Epithelial cell of prostate (primary cell): ENCODE results near the gene SLC46A1.

ENCODE experiments used
- DNase-seq: peaks from one replicate; pipeline ENCODE4 v3.0.0-alpha.2; 2011; ENCODE audit warnings: low read depth, low spot score
- H3K27ac ChIP-seq: fragments of 450-650 bp; 2 replicates; pipeline ENCODE4 v1.5.1; 2017; ENCODE audit warnings: mild to moderate bottlenecking

Gene SLC46A1

DNA sequence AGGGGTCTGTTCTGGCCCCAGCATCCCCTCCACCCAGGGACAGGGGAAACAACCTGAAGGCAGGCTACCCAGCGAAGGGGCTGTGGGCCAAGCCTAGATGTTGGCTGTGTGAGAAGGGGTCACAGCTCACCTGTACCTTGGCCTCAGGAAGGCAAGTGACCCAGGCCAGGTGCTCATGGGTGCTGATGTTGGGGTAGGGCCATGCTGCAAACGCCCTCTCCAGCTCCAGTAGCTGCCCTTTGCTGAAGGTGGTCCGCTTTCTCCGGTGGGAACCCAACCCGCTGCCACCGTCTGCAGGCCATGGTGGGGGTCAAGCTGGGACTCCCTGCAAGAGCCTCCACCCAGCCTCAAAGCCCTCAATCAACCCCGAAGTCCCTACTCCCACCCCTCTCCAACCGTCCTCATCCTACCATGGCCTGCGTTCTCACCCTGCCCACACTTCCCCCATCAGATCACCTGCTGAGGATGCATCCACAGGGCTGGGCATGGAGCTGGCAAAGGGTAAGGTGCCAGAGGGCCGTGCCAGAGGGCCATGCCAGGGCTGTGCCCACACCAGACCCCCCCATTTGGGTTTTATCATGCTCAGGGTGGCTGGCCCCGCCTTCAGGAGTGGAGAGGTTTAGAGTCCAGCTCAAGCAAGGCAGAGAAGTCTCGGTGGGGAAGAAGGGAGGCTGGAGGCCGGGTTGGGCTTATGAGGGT, 41.2 kb downstream of the SLC46A1 start, which contains the start of gene SEBOX:
TSS of gene SEBOX (minus strand) at position 535 of the 699 bp plus-strand sequence. CDS start at position 487, 48 bp downstream.
- DNase-seq: no peak
- H3K27ac ChIP-seq: no peak within 1 kb of the TSS

DNA sequence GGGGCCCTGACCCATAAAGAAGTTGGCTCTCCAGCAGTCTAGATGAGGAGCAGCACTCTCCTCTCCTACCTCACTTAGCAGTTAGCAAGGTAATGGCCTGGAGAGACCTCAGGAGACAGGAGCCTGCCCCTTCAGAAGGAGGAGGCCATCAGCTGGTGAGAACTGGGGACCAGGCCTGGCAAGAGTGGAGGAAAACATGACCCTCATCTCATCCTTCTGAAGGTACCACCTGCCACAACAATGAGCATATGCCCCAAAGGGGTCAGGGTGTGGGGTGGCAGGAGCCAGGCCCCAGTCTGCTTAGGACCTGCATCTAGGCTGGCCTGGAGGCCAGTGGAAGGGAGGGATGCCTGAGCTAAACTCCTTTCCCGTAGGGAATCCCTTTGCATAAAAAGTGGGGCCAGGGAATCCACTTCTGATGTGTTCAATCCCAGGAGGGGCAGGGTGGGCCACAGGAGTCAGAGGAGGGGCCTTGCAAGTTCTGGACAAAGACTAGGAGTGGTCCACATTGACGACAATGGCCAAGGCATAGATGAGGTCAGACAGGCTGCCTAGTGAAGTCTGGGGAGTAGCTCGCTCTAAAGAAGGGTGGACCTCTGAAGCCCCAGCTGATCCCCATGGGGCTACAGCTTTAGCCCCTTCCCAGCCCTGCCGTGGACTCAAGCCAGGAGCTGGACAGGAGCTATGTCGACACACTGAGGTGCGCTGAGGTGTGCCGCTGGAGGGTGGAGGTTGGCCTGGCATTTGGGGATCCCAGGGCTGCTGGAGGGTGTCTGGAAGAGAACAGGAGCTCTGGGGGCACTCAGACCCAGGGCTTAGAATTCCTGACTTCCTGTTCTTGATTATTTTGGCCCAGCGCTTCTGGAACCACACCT, 42.0 kb downstream of the SLC46A1 start:
- no peak for DNase-seq
- no peak overlapping the region for H3K27ac ChIP-seq

DNA sequence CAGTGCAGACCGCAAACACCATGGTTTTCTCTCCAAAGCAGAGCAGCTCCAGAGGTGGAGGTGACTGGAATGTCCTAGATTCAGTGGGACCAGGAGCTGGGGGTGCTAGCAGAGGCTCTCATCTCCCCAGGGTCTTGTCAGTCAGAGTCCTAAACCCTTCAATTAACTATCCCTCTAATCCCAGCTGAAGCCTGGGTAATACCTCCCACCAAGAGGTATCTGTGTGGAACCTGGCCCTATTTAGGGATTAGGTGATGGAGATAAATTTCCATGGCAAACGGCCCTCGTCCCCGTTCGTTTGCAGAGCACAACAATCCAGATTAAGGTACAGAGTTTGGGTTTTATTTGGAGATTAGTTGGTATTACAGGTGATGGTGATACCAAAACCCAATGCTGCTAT, 42.8 kb downstream of the SLC46A1 start:
- DNase-seq: no peak
- no peak overlapping the region for H3K27ac ChIP-seq

DNA sequence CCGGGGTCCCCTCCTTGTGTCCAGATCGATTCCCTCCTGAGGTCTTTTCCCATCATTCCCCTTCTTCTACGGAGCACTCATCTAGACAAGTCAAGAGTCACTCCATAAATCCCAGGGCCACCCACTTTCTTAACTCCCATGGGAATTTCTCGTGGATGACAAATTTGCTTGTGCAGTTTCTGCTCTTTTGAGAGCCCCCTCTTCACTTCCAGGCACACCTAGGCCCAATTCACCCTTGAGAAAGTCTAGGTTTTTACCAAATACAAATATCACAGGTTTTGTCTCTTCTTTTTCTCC, 48.2 kb downstream of the SLC46A1 start:
- H3K27ac ChIP-seq: peak overlapping the region; percentile 53
- no peak for DNase-seq

DNA sequence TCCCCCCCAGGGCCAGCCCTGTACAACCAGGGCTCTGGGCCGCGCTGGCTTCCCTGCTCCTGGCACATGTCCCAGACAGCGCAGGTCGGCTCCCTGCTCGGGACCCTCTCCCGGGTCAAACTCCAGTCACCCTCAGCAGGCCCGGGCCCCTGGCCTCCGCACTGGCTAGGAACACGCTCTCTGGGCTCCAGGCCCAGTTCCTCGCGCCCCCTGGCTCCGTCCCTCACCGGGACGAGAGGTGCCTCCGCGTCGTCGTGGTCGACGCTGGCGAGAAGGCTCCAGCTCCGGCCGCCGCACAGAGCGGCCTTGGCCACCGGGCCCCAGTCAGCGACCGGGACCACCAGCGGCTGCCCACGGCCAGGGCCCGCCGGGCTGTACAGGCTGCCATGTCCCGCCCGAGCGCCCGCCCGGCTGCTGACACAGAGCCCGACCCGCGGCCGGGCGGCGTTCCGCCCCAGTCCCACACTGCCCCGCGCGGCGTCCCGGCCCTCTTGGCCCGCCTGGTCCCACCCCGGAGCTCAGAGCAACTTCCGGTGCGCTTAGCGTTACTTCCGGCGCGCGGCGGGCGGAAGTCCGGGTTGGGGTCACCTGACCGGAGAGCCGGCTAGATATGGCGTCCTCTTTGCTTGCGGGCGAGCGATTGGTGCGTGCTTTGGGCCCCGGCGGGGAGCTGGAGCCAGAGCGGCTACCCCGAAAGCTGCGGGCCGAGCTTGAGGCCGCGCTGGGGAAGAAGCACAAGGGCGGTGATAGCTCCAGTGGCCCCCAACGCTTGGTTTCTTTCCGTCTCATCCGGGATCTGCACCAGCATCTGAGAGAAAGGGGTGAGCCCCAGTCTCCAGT, 48.7 kb downstream of the SLC46A1 start, which contains the start of gene POLDIP2:
TSS of gene POLDIP2 (minus strand) at position 467 of the 840 bp plus-strand sequence. CDS start at position 388, 79 bp downstream.
- H3K27ac ChIP-seq: peak within 1 kb of the TSS; percentile 53
- DNase-seq: peak; percentile 78

DNA sequence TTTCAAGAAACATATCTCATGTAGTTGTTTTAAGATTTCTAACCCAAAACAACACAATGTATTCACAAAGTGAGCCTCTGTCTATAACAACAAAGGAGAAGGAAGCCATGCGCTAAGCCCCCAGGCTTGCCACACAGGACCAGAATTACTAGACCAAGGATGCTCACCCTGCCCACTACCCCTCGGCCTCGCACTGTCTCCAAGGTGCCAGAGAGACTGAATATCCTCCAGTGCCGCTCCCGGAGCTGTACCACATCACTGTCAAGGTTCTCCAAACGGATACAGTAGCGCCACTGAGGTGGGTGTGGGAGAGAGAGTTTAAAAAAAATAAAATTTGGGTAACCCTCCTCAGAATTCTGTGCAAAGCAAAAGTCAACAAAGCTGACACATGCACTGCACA, 55.7 kb downstream of the SLC46A1 start:
- DNase-seq: no peak
- H3K27ac ChIP-seq: no peak overlapping the region

DNA sequence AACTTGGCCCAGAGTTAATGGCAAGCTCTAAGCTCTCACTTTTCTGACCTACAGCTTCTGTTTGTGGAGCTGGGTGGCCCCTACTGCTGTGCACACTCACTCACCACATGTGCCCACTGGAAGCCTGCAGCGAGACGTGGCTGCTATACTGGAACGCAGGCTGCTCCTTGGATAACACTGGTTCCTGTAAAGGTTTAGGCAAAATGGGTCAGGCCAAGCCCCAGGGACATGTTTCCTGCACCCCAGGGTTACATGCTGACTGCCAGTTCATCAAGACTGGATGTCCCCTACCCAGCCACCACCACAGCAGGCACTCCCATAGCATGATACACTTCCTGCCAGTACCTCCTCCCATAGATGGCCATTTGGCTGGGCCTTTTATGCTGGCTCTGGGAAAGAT, 57.0 kb downstream of the SLC46A1 start:
- no peak for DNase-seq
- no peak overlapping the region for H3K27ac ChIP-seq

DNA sequence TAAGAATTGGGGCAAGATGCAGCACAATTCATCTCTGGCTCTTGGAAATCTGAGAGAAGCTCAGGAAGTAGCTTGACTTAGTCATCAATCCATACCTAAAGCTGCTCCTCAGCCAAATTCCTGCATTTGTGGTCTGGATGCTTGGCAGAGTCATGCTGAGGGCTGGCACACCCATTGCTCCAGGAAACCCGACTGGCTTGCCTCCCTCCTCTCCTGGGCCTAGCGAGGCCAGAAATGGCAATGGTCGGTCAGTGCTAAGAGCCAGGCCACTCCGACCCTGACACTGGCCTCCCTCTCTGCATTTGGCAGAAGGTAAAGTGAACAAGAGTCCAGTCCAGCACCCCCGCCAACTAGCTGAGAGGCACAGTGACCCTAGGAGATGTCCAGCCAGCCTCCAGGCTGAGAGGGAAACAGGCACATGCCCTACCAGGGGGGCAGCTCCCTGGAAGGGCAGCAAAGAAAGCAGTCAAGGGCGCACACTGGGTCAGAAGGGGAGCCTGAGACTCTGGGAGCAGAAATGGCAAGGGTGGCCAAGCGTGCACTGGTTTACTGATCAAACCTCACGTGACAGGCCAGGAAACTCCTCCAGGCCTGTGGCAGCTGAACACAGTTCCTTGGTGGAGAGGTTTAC, 58.6 kb downstream of the SLC46A1 start:
- peak; percentile 82 for DNase-seq
- peak overlapping the region; percentile 85 for H3K27ac ChIP-seq

DNA sequence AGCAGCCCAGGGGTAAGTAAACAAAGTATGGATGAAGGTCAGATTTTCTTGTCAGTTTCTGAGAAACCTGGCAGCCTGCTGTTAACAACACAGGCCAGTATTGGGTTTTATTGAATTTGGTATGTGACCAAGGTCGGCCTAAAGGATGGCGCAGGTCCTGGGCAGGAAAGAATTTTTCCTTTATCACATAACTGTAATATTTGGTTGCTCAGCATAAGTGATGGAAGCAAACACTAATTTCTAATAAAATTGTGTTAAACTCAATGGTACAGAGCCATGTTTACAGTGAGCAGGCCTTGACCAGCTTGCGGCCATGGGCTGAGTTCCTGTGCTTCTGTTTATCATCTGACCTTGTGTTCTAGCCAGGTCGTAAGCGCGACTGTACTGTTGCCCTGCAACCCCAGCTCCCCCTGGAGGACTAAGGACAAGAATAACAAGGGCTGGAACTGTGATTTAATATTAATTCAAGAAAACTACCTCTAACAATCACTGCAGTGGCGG, 59.2 kb downstream of the SLC46A1 start:
- H3K27ac ChIP-seq: peak overlapping the region; percentile 85
- no peak for DNase-seq

DNA sequence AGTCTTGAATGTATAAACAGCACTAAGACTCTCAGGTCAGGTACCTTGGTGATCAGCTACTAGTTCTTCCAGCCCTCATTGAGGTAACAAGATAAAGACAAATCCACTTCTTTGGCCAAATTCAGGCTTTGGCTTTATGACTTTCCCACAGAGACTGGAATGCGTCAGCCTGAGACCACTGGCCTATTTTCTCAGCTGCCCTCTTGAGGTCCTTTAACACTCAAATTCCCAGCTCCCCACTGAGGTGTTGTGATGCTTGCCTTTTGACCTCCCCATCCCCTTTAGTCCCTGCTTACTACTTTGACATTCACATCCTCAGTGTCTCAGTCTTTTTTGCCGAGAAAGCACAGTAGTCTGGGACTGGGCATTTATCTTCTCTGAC, 59.8 kb downstream of the SLC46A1 start:
- DNase-seq: no peak
- H3K27ac ChIP-seq: peak overlapping the region; percentile 85

DNA sequence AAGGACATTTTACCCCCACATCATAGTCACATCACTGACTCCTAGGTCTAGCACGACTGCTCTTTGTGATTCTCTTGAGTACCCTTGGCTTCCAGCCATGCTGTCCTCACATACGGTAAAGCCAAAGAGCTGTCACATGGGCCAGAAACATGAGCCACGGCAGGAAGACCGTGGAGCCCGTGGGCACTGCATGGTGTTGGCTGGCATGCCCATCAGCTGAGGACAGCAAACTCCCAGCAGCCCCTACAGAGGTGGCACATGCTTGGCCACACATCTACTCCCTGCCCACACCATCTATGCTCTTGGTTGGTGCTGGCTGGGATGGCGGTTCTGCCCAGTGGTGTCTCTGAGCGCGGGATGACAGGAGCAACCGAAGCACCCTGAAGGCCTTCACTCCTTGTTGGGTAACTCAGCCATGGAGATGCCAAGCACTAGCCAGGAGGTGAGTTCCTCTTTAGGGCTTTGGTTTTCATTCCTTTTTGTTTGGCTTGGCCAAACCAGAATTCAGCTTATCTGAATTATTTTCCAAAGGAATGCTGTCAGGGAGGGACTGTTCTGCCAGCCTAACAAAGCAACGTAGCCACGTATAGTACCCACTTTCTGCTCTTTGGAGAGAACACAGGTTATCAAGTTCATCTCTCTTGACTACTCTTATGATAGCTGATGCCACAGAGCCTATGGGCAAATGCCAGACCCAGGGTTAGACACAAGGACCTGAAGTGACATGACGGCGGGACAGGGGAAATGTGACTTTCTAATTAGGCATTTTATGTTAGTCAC, 60.4 kb downstream of the SLC46A1 start:
- no peak for DNase-seq
- peak overlapping the region; percentile 85 for H3K27ac ChIP-seq
